ENCODE data around the gene LTB4R. TPM values are rescaled to one million over a fixed set of nuclear protein-coding genes. Genes with fewer than 3 reads are reported as not detected.

Gene LTB4R
- polyA plus RNA-seq, 1 donor from 2014 or later: 4.3 TPM

GRCh38 chr14:24296341-24297157 is 14.8 kb upstream of the LTB4R start:
- no peak overlapping the region for H3K4me2 ChIP-seq (ENCODE audit: low read length)
- H2AFZ ChIP-seq (ENCODE audit: low read depth, low read length): no peak overlapping the region
- no peak overlapping the region for H3K9ac ChIP-seq (ENCODE audit: low read length)

More at GRCh38 chr14:24296341-24297157, 14.8 kb upstream of the LTB4R start:
- no peaks in the 10 kb centered on the region for H3K27me3 ChIP-seq (ENCODE audit: insufficient read depth, low read depth, low read length)
- H3K36me3 ChIP-seq (ENCODE audit: insufficient read depth, low read length): no peaks in the 10 kb centered on the region
- no peak overlapping the region for H3K4me3 ChIP-seq (ENCODE audit: low read length)
- no peaks in the 10 kb centered on the region for H3F3A ChIP-seq (ENCODE audit: insufficient read depth, low read length, poor library complexity, severe bottlenecking)
- H3K9me3 ChIP-seq (ENCODE audit: low read length): no peaks in the 10 kb centered on the region
- no peak overlapping the region for H3K27ac ChIP-seq (ENCODE audit: low read length)
- no peaks in the 10 kb centered on the region for H3K9me2 ChIP-seq (ENCODE audit: insufficient read depth, low read length)
- TF ChIP-seq EP300 (conservative IDR thresholded peaks at IDR 0.05; ENCODE audit: poor library complexity, severe bottlenecking): no peak
- no peak for TF ChIP-seq POLR2AphosphoS5 (IDR thresholded peaks at IDR 0.05)
- TF ChIP-seq RAD21 (conservative IDR thresholded peaks at IDR 0.05): peak; percentile 86
- peak; percentile 91 for TF ChIP-seq SMC3 (conservative IDR thresholded peaks at IDR 0.05; ENCODE audit: poor library complexity)
- peak; percentile 87 for TF ChIP-seq CTCF (IDR thresholded peaks at IDR 0.05; ENCODE audit: poor library complexity, severe bottlenecking)
- TF ChIP-seq REST (IDR thresholded peaks at IDR 0.05; ENCODE audit: borderline replicate concordance): no peak
- TF ChIP-seq EZH2 (IDR thresholded peaks at IDR 0.05; ENCODE audit: borderline replicate concordance, insufficient read depth, low read length, poor library complexity, severe bottlenecking): no peak
- TF ChIP-seq MXI1 (conservative IDR thresholded peaks at IDR 0.05; ENCODE audit: poor library complexity, severe bottlenecking): no peak
- no peak for TF ChIP-seq TAF1 (IDR thresholded peaks at IDR 0.05; ENCODE audit: low read depth)
- no peaks in the 10 kb centered on the region for H3K79me2 ChIP-seq (replicated peaks; ENCODE audit: insufficient read depth, low read length)
- H4K20me1 ChIP-seq (ENCODE audit: insufficient read depth): no peaks in the 10 kb centered on the region
